Activated naive CD8-positive, alpha-beta T cell treated with anti-CD3 and anti-CD28 coated beads for 36 hours (primary cell): ENCODE measurements around the gene PDCD6IP. TPM values are rescaled to one million over a fixed set of nuclear protein-coding genes. Genes with fewer than 3 reads are reported as not detected.

ENCODE experiments used
- DNase-seq: peaks from one replicate; pipeline ENCODE4 v3.0.0; 2021
- H3K27ac Mint-ChIP-seq: one replicate; pipeline ENCODE4 v1.8.0; 2022; ENCODE audit warnings: mild to moderate bottlenecking, moderate library complexity, mixed read lengths
- H3K27me3 Mint-ChIP-seq: one replicate; pipeline ENCODE4 v1.8.0; 2022; ENCODE audit warnings: mild to moderate bottlenecking, mixed read lengths
- H3K36me3 Mint-ChIP-seq: one replicate; pipeline ENCODE4 v1.8.0; 2021; ENCODE audit warnings: mild to moderate bottlenecking, mixed read lengths
- H3K4me1 Mint-ChIP-seq: one replicate; pipeline ENCODE4 v1.8.0; 2021; ENCODE audit warnings: mixed read lengths
- H3K4me3 Mint-ChIP-seq: one replicate; pipeline ENCODE4 v1.8.0; 2022; ENCODE audit warnings: mild to moderate bottlenecking, moderate library complexity, mixed read lengths
- H3K9me3 Mint-ChIP-seq: one replicate; pipeline ENCODE4 v1.8.0; 2022; ENCODE audit warnings: mixed read lengths
- total RNA-seq, 2 experiments: library from RNA; stranded (reverse); gene quantifications; one replicate each; pipeline ENCODE4 v1.2.3, GENCODE V29; 2021

The PDCD6IP gene
- total RNA-seq, 2 experiments from 2014 or later = 140 to 147 TPM

GRCh38 chr3:33884701-33885100 lies 86.3 kb downstream of the PDCD6IP start:
- H3K36me3 Mint-ChIP-seq = no peaks in the 10 kb centered on the region
- H3K9me3 Mint-ChIP-seq = no peaks in the 10 kb centered on the region
- H3K4me1 Mint-ChIP-seq = peaks cover 4% of the 10 kb centered on the region
- H3K27me3 Mint-ChIP-seq = no peaks in the 10 kb centered on the region
- no peak overlapping the region for H3K4me3 Mint-ChIP-seq
- no peak overlapping the region for H3K27ac Mint-ChIP-seq
- DNase-seq = no peak

GRCh38 chr3:33885496-33885895 lies 87.1 kb downstream of the PDCD6IP start:
- peaks cover 4% of the 10 kb centered on the region for H3K4me1 Mint-ChIP-seq
- DNase-seq = no peak
- no peaks in the 10 kb centered on the region for H3K27me3 Mint-ChIP-seq
- no peak overlapping the region for H3K4me3 Mint-ChIP-seq
- H3K27ac Mint-ChIP-seq = no peak overlapping the region
- no peaks in the 10 kb centered on the region for H3K36me3 Mint-ChIP-seq
- H3K9me3 Mint-ChIP-seq = no peaks in the 10 kb centered on the region

- Mint-ChIP-seq H3K4me1 (peaks cover 4% of the 10 kb centered on the region), H3K27me3 (no peaks in the 10 kb centered on the region), H3K4me3 (no peak overlapping the region), H3K36me3 (no peaks in the 10 kb centered on the region), H3K27ac (no peak overlapping the region), H3K9me3 (no peaks in the 10 kb centered on the region)
- DNase-seq = no peak
Observed at GRCh38 chr3:33886015-33886414, 87.6 kb downstream of the PDCD6IP start.

- Mint-ChIP-seq H3K4me1 (peaks cover 4% of the 10 kb centered on the region), H3K27me3 (no peaks in the 10 kb centered on the region), H3K36me3 (no peaks in the 10 kb centered on the region), H3K9me3 (no peaks in the 10 kb centered on the region), H3K4me3 (no peak overlapping the region), H3K27ac (no peak overlapping the region)
- no peak for DNase-seq
Observed at GRCh38 chr3:33887478-33887877, 89.0 kb downstream of the PDCD6IP start.

- no peaks in the 10 kb centered on the region for H3K36me3 Mint-ChIP-seq
- no peak overlapping the region for H3K27ac Mint-ChIP-seq
Observed at GRCh38 chr3:33889394-33890039, 91.1 kb downstream of the PDCD6IP start.

GRCh38 chr3:33892655-33893054 lies 94.2 kb downstream of the PDCD6IP start:
- no peak overlapping the region for H3K4me3 Mint-ChIP-seq
- no peaks in the 10 kb centered on the region for H3K4me1 Mint-ChIP-seq
- no peaks in the 10 kb centered on the region for H3K27me3 Mint-ChIP-seq
- no peak overlapping the region for H3K27ac Mint-ChIP-seq
- no peaks in the 10 kb centered on the region for H3K9me3 Mint-ChIP-seq
- no peaks in the 10 kb centered on the region for H3K36me3 Mint-ChIP-seq
- no peak for DNase-seq

More at GRCh38 chr3:33889394-33890039, 91.1 kb downstream of the PDCD6IP start:
- Mint-ChIP-seq H3K4me1 (no peaks in the 10 kb centered on the region), H3K4me3 (no peak overlapping the region), H3K9me3 (no peaks in the 10 kb centered on the region), H3K27me3 (no peaks in the 10 kb centered on the region)
- DNase-seq = no peak

GRCh38 chr3:33895658-33896057 lies 97.2 kb downstream of the PDCD6IP start:
- Mint-ChIP-seq H3K9me3 (no peaks in the 10 kb centered on the region), H3K4me1 (no peaks in the 10 kb centered on the region), H3K4me3 (no peak overlapping the region), H3K36me3 (no peaks in the 10 kb centered on the region), H3K27me3 (no peaks in the 10 kb centered on the region), H3K27ac (no peak overlapping the region)
- DNase-seq = no peak

- no peak for DNase-seq
- Mint-ChIP-seq H3K36me3 (no peaks in the 10 kb centered on the region), H3K4me1 (no peaks in the 10 kb centered on the region), H3K4me3 (no peak overlapping the region), H3K9me3 (no peaks in the 10 kb centered on the region), H3K27ac (no peak overlapping the region), H3K27me3 (no peaks in the 10 kb centered on the region)
Observed at GRCh38 chr3:33897306-33897705, 98.9 kb downstream of the PDCD6IP start.

- Mint-ChIP-seq H3K9me3 (no peaks in the 10 kb centered on the region), H3K4me3 (no peak overlapping the region), H3K36me3 (no peaks in the 10 kb centered on the region), H3K4me1 (no peaks in the 10 kb centered on the region), H3K27me3 (no peaks in the 10 kb centered on the region), H3K27ac (no peak overlapping the region)
- DNase-seq = no peak
Observed at GRCh38 chr3:33898901-33899300, 100.5 kb downstream of the PDCD6IP start.

- no peak for DNase-seq
- Mint-ChIP-seq H3K4me3 (no peak overlapping the region), H3K27ac (no peak overlapping the region), H3K9me3 (no peaks in the 10 kb centered on the region), H3K36me3 (no peaks in the 10 kb centered on the region), H3K4me1 (no peaks in the 10 kb centered on the region), H3K27me3 (no peaks in the 10 kb centered on the region)
Observed at GRCh38 chr3:33900440-33900808, 102.0 kb downstream of the PDCD6IP start.

- Mint-ChIP-seq H3K27ac (no peak overlapping the region), H3K9me3 (no peaks in the 10 kb centered on the region), H3K4me1 (no peaks in the 10 kb centered on the region), H3K36me3 (no peaks in the 10 kb centered on the region), H3K4me3 (no peak overlapping the region), H3K27me3 (no peaks in the 10 kb centered on the region)
- DNase-seq = no peak
Observed at GRCh38 chr3:33900809-33901505, 102.5 kb downstream of the PDCD6IP start.

- Mint-ChIP-seq H3K9me3 (no peaks in the 10 kb centered on the region), H3K4me3 (no peak overlapping the region), H3K27me3 (no peaks in the 10 kb centered on the region), H3K27ac (no peak overlapping the region), H3K4me1 (no peaks in the 10 kb centered on the region), H3K36me3 (no peaks in the 10 kb centered on the region)
- no peak for DNase-seq
Observed at GRCh38 chr3:33901862-33902563, 103.6 kb downstream of the PDCD6IP start.

- Mint-ChIP-seq H3K27me3 (no peaks in the 10 kb centered on the region), H3K27ac (no peak overlapping the region), H3K9me3 (no peaks in the 10 kb centered on the region), H3K4me1 (no peaks in the 10 kb centered on the region), H3K4me3 (no peak overlapping the region), H3K36me3 (no peaks in the 10 kb centered on the region)
- DNase-seq = no peak
Observed at GRCh38 chr3:33904730-33905129, 106.3 kb downstream of the PDCD6IP start.

- no peaks in the 10 kb centered on the region for H3K27me3 Mint-ChIP-seq
- no peak overlapping the region for H3K27ac Mint-ChIP-seq
- no peaks in the 10 kb centered on the region for H3K9me3 Mint-ChIP-seq
- DNase-seq = no peak
- no peak overlapping the region for H3K4me3 Mint-ChIP-seq
- no peaks in the 10 kb centered on the region for H3K36me3 Mint-ChIP-seq
- H3K4me1 Mint-ChIP-seq = no peaks in the 10 kb centered on the region
Observed at GRCh38 chr3:33908250-33908851, 109.9 kb downstream of the PDCD6IP start.

- Mint-ChIP-seq H3K27me3 (no peaks in the 10 kb centered on the region), H3K4me1 (no peaks in the 10 kb centered on the region), H3K9me3 (no peaks in the 10 kb centered on the region)
Observed at GRCh38 chr3:33909547-33909946, 111.1 kb downstream of the PDCD6IP start.

More at GRCh38 chr3:33909547-33909946, 111.1 kb downstream of the PDCD6IP start:
- no peak for DNase-seq
- H3K36me3 Mint-ChIP-seq = no peaks in the 10 kb centered on the region
- no peak overlapping the region for H3K27ac Mint-ChIP-seq
- no peak overlapping the region for H3K4me3 Mint-ChIP-seq
